NCI-H2196 (cell line): ENCODE results near the gene WEE2.

Experiments used
- DNase-seq: peaks from one replicate; lab custom pipeline; 2025; ENCODE audit not compliant: unreplicated experiment; lab: John Stamatoyannopoulos, UW

The WEE2 gene

GRCh38 chr7:141708351-141708750, at the start of gene WEE2:
TSS of gene WEE2 (plus strand) at chr7:141708353. CDS start at chr7:141708759, 406 bp downstream.
- no peak for DNase-seq

GRCh38 chr7:141659501-141659900, 48.7 kb upstream of the WEE2 start:
- DNase-seq: no peak

DNA sequence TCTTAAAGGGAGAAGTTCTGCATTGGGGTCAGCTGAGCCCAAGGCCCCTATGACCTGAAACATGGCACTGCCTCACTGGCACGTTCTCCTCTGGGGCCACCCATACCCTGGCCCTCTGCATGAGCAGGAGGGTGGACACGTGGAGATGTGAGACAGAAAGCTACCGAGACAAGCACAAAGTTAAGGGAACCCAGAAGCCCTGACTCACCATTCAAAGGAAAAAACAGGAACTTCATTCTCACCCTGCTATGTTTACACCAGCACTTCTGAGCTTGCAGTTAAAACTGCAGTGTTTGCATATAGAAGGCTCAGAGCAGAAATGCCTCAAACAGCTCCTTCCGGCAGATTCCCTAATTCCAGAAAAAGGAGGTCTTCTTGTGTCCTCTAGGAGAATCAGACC, 47.9 kb upstream of the WEE2 start:
- DNase-seq: no peak

- DNase-seq: peak; percentile 33
Observed at GRCh38 chr7:141663081-141663849, 44.9 kb upstream of the WEE2 start.

- no peak for DNase-seq
Observed at GRCh38 chr7:141664450-141664849, 43.7 kb upstream of the WEE2 start.

DNA sequence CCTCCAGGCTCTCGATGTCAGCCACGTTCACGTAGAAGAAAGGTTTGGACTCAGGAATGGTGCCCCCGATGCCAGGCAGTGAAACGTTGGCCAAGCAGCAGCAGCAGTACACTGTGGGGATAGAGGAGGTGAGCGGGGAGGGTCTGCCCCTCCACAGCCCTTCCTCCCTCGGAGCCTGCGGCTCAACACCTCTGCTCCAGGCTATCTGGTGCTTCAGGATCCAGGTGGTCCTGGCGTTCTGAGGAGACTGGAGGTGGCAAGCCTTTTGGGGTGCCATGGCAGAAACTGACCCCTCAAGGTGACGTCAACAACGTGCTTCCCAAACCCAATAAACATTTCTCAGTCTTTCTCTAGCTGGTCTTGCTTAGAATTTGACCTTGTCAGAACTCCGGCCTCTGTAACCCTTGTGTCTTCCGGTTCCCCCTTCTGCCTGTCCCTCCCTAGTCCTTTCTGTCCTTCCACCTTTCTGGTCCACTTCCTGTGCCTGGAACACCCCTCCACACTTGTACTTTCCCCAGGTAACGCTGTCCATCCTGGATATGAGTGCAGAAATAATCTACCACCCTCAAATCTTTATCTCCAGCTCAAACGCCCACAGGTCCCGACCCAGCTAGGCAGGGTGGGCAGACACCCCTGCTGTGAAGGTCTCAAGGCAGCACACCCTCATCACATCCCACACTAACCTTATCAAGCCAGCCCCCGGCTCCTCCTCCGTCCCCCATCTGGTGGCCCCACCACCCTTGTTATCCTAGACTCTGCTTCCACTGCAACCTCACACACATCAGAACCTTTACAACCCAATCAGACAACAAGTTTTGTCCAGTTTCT, 42.7 kb upstream of the WEE2 start:
- DNase-seq: no peak

DNA sequence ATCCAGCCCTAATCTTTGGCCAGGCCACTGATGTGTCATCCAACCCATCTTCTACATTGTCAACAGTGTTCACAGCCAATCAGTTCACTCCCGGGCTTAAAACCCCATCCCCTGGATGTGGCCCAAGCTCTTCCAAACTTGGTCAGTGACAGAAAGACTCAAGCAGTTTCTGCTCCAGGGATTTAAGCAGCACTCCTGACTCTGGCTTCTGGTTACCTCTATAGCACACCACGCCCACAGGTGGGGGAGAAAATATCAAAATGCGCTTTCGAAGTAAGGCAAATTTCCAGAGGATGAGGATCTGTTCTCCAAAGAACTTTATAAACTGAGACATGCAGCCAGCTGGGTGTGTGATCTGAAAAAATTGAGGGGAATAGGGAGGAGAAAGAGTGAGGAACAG, 42.1 kb upstream of the WEE2 start:
- no peak for DNase-seq

DNA sequence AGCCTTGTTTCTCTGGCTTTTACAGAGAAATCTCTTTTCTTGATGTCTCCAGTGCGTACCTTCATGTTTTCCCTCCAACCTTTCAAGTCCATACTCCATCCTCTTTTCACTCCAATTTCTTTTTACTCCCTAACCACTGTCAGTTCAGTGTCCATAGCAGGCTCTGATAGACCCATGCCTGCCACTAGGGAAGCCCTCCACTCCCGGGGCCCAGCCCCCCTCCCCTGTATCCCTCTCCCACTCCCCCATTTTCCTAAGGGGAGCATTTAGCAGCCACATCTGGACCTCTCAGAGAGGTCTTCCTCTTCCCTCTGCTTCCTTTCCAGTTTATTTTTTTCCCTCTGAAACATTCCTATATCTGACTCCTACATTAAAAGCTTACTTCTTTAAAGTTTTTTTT, 39.3 kb upstream of the WEE2 start:
- no peak for DNase-seq

- DNase-seq: no peak
Observed at GRCh38 chr7:141671705-141672496, 36.3 kb upstream of the WEE2 start.

- DNase-seq: no peak
Observed at GRCh38 chr7:141673346-141673745, 34.8 kb upstream of the WEE2 start.

DNA sequence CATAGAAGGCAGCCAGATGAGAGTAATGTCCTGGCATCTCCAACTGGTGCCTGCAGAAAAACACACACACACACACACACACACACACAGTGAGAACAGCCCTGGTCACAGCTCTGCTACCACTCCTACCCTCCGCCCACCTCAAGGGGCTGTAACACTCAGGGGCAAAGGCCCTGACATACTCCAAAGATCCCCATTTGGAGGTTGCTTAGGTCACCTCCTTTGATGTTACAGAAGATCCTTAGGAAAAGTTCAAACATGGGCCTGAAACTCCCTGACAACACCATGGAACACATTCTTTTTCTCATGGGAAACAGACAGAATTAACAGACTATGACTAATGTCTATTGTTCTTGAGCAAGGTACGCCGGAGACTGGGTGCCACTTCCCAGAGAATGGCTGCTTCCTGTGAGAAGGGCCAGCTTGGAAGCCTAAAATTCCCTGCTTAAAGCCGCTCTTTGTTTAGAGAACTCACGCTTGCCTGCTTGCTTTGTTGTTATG, 33.9 kb upstream of the WEE2 start:
- DNase-seq: no peak

GRCh38 chr7:141674702-141675101, 33.5 kb upstream of the WEE2 start:
- no peak for DNase-seq

GRCh38 chr7:141675436-141676215, 32.5 kb upstream of the WEE2 start:
- DNase-seq: no peak

DNA sequence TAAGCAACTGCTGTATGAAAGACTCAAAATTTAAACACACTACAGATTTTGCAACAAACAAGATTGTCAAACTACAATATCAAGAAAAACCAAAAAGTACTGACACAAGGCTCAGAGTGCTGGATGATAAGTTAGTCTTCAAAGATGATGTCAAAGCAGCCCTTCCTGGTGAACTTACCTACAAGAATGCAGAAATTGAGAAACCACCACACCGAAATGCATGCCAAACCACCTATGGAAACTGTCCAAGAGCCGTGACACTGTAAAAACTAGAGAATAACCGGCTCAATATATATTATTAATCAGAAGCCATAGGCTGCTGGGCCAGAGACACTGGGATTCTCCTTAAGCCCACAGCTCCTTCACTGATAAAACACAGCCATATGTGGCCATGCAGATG, 31.5 kb upstream of the WEE2 start:
- DNase-seq: no peak

DNA sequence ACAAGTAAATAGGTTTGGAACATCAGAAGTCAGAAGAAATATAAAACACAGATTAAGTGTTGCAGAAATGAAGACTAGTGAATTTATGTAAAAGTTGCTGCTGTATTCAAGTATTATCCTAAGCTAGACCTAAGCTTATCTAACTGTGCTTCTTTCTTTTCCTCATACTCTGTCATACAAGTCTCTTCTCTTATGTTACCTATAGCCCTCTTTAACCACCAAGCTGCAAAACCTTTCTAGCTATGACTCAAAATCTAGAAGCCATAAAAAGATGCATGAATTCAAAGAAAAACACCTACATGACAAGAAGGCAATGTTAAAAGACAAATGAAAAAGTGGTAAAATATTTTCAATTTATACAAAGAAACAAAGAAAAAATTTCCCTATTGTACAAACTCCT, 29.1 kb upstream of the WEE2 start:
- no peak for DNase-seq

GRCh38 chr7:141685285-141686023, 22.7 kb upstream of the WEE2 start:
- DNase-seq: no peak

DNA sequence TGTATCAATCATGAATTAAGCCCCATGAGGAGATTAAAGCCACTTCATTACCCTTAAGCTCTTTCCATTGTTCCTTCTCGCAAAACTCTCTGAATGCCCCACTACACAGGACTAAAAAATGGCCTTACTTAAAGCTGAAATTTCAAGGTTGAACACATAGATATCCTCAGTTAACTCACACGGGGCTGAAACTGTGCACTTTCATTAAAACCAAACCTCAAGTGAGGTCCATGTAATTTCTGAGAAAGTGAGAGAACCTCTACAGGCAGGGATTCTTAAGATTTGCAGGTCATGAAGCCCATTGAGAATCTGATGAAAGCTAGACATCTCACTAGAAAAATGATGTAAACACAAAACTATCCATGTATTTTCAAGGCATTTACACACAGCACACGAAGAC, 22.1 kb upstream of the WEE2 start:
- DNase-seq: no peak

DNA sequence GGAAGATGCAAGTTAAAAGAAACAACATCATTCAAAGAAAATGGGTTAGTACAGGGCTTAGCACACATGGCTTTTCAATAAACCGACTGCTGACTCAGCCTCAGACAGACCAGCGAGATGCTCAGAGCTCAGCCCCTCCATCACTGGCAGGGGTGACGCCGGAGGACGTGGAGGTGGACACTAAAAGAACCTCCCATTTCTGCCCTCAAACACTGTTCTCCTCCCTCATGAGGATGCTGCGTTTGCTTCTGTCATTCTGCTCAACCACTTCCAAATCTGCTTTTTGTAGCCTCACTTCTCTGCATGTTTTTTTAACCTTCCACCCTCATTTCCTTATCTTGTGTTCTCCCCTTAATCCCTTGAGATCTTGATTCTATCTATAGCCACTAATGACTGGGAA, 21.5 kb upstream of the WEE2 start:
- no peak for DNase-seq

- DNase-seq: no peak
Observed at GRCh38 chr7:141688043-141688442, 20.1 kb upstream of the WEE2 start.
